T-helper 1 cell treated with Interleukin-12 subunit alpha and Interleukin-12 subunit beta and Interleukin-4 antibody, amounts not matched to agents 30 μg/mL and 1 μg/mL, for 36 hours (primary cell): ENCODE data around the gene GNB5.
"Not testable (repeated sequence)": the region's sequence is repeated elsewhere in the genome, so short reads cannot be mapped to it uniquely, and the experiment has no call there.

Source experiments
- H3K27ac Mint-ChIP-seq: one replicate; pipeline ENCODE4 v1.8.0; 2021; ENCODE audit warnings: mild to moderate bottlenecking, mixed read lengths
- H3K27me3 Mint-ChIP-seq: one replicate; pipeline ENCODE4 v1.8.0; 2021; ENCODE audit warnings: low read depth, mixed read lengths
- H3K36me3 Mint-ChIP-seq: one replicate; pipeline ENCODE4 v1.8.0; 2021; ENCODE audit warnings: low read depth, mixed read lengths
- H3K4me1 Mint-ChIP-seq: one replicate; pipeline ENCODE4 v1.8.0; 2021; ENCODE audit warnings: low read depth, mixed read lengths
- H3K4me3 Mint-ChIP-seq: one replicate; pipeline ENCODE4 v1.8.0; 2021; ENCODE audit warnings: mild to moderate bottlenecking, moderate library complexity, mixed read lengths
- H3K9me3 Mint-ChIP-seq: one replicate; pipeline ENCODE4 v1.8.0; 2021; ENCODE audit warnings: mixed read lengths

The GNB5 gene

GRCh38 chr15:52191207-52191606 is at the start of gene GNB5:
TSS of gene GNB5 (minus strand) at chr15:52191392. CDS start at chr15:52184676, 6,716 bp downstream.
- Mint-ChIP-seq H3K27me3 (no peaks in the 10 kb centered on the region), H3K4me3 (no peak within 1 kb of the TSS), H3K9me3 (no peaks in the 10 kb centered on the region), H3K36me3 (no peaks in the 10 kb centered on the region), H3K27ac (no peak within 1 kb of the TSS), H3K4me1 (no peaks in the 10 kb centered on the region)

- Mint-ChIP-seq H3K4me1 (peaks cover 13% of the 10 kb centered on the region), H3K27ac (no peak overlapping the region), H3K36me3 (no peaks in the 10 kb centered on the region), H3K27me3 (no peaks in the 10 kb centered on the region), H3K9me3 (no peaks in the 10 kb centered on the region), H3K4me3 (no peak overlapping the region)
These were observed 49.0 kb upstream of the GNB5 start for GRCh38 chr15:52240166-52240565.

- H3K9me3 Mint-ChIP-seq, H3K27me3 Mint-ChIP-seq, H3K36me3 Mint-ChIP-seq, H3K27ac Mint-ChIP-seq, H3K4me3 Mint-ChIP-seq: not testable (repeated sequence)
- peaks cover 19% of the 10 kb centered on the region for H3K4me1 Mint-ChIP-seq
These were observed 47.9 kb upstream of the GNB5 start for GRCh38 chr15:52238989-52239525.

- H3K27ac Mint-ChIP-seq = no peak overlapping the region
These were observed 47.0 kb upstream of the GNB5 start for GRCh38 chr15:52238149-52238548.

GRCh38 chr15:52236013-52236412 is 44.8 kb upstream of the GNB5 start:
- H3K4me3 Mint-ChIP-seq = no peak overlapping the region
- H3K4me1 Mint-ChIP-seq = peaks cover 22% of the 10 kb centered on the region
- peak overlapping the region; percentile 34 for H3K27ac Mint-ChIP-seq
- no peaks in the 10 kb centered on the region for H3K36me3 Mint-ChIP-seq
- no peaks in the 10 kb centered on the region for H3K27me3 Mint-ChIP-seq
- no peaks in the 10 kb centered on the region for H3K9me3 Mint-ChIP-seq

More at GRCh38 chr15:52238149-52238548, 47.0 kb upstream of the GNB5 start:
- Mint-ChIP-seq H3K27me3 (no peaks in the 10 kb centered on the region), H3K36me3 (no peaks in the 10 kb centered on the region), H3K9me3 (no peaks in the 10 kb centered on the region), H3K4me3 (no peak overlapping the region), H3K4me1 (peaks cover 23% of the 10 kb centered on the region)

- no peak overlapping the region for H3K4me3 Mint-ChIP-seq
- peaks cover 22% of the 10 kb centered on the region for H3K4me1 Mint-ChIP-seq
- H3K27me3 Mint-ChIP-seq = no peaks in the 10 kb centered on the region
- no peaks in the 10 kb centered on the region for H3K9me3 Mint-ChIP-seq
- H3K36me3 Mint-ChIP-seq = no peaks in the 10 kb centered on the region
- peak overlapping the region; percentile 36 for H3K27ac Mint-ChIP-seq
These were observed 43.7 kb upstream of the GNB5 start for GRCh38 chr15:52234596-52235541.

- Mint-ChIP-seq H3K27me3 (no peaks in the 10 kb centered on the region), H3K4me3 (no peak overlapping the region), H3K4me1 (peaks cover 22% of the 10 kb centered on the region), H3K36me3 (no peaks in the 10 kb centered on the region), H3K27ac (no peak overlapping the region), H3K9me3 (no peaks in the 10 kb centered on the region)
These were observed 42.2 kb upstream of the GNB5 start for GRCh38 chr15:52233405-52233804.

GRCh38 chr15:52232327-52232726 is 41.1 kb upstream of the GNB5 start:
- Mint-ChIP-seq H3K27ac (no peak overlapping the region), H3K27me3 (no peaks in the 10 kb centered on the region), H3K36me3 (peaks cover under 1% of the 10 kb centered on the region), H3K4me1 (peaks cover 24% of the 10 kb centered on the region), H3K4me3 (no peak overlapping the region), H3K9me3 (no peaks in the 10 kb centered on the region)

GRCh38 chr15:52230073-52230472 is 38.9 kb upstream of the GNB5 start:
- Mint-ChIP-seq H3K27me3 (no peaks in the 10 kb centered on the region), H3K36me3 (peaks cover 2% of the 10 kb centered on the region), H3K4me3 (no peak overlapping the region), H3K4me1 (peaks cover 17% of the 10 kb centered on the region), H3K9me3 (no peaks in the 10 kb centered on the region), H3K27ac (no peak overlapping the region)

- peaks cover 14% of the 10 kb centered on the region for H3K4me1 Mint-ChIP-seq
- H3K27ac Mint-ChIP-seq = no peak overlapping the region
These were observed 37.7 kb upstream of the GNB5 start for GRCh38 chr15:52228921-52229320.

GRCh38 chr15:52227456-52227855 is 36.3 kb upstream of the GNB5 start:
- Mint-ChIP-seq H3K4me1 (peaks cover 10% of the 10 kb centered on the region), H3K9me3 (no peaks in the 10 kb centered on the region), H3K36me3 (peaks cover 2% of the 10 kb centered on the region), H3K27ac (no peak overlapping the region), H3K4me3 (no peak overlapping the region), H3K27me3 (no peaks in the 10 kb centered on the region)

More at GRCh38 chr15:52228921-52229320, 37.7 kb upstream of the GNB5 start:
- no peaks in the 10 kb centered on the region for H3K9me3 Mint-ChIP-seq
- H3K27me3 Mint-ChIP-seq = no peaks in the 10 kb centered on the region
- H3K36me3 Mint-ChIP-seq = peaks cover 2% of the 10 kb centered on the region
- no peak overlapping the region for H3K4me3 Mint-ChIP-seq

GRCh38 chr15:52225230-52225629 is 34.0 kb upstream of the GNB5 start:
- H3K9me3 Mint-ChIP-seq = no peaks in the 10 kb centered on the region
- H3K27ac Mint-ChIP-seq = no peak overlapping the region
- H3K4me3 Mint-ChIP-seq = no peak overlapping the region
- no peaks in the 10 kb centered on the region for H3K27me3 Mint-ChIP-seq
- peaks cover 3% of the 10 kb centered on the region for H3K36me3 Mint-ChIP-seq
- peaks cover 22% of the 10 kb centered on the region for H3K4me1 Mint-ChIP-seq

- no peak overlapping the region for H3K4me3 Mint-ChIP-seq
- no peaks in the 10 kb centered on the region for H3K9me3 Mint-ChIP-seq
- H3K27me3 Mint-ChIP-seq = no peaks in the 10 kb centered on the region
- peaks cover 3% of the 10 kb centered on the region for H3K36me3 Mint-ChIP-seq
- no peak overlapping the region for H3K27ac Mint-ChIP-seq
- peaks cover 22% of the 10 kb centered on the region for H3K4me1 Mint-ChIP-seq
These were observed 33.0 kb upstream of the GNB5 start for GRCh38 chr15:52224211-52224610.

GRCh38 chr15:52221730-52222129 is 30.5 kb upstream of the GNB5 start:
- H3K4me3 Mint-ChIP-seq = peak overlapping the region; percentile 74
- H3K27ac Mint-ChIP-seq = peak overlapping the region; percentile 90
- H3K9me3 Mint-ChIP-seq = no peaks in the 10 kb centered on the region
- H3K36me3 Mint-ChIP-seq = peaks cover 2% of the 10 kb centered on the region
- no peaks in the 10 kb centered on the region for H3K27me3 Mint-ChIP-seq
- peaks cover 22% of the 10 kb centered on the region for H3K4me1 Mint-ChIP-seq
